Measurements from ENCODE around the gene BAG3. TPM values are rescaled to one million over a fixed set of nuclear protein-coding genes. Genes with fewer than 3 reads are reported as not detected.
A peak's percentile ranks its signal among the peaks of the same experiment; 100 is the strongest.

Gene BAG3
- total RNA-seq, 2 experiments from 2014 or later: 1.9 to 2.6 TPM

DNA sequence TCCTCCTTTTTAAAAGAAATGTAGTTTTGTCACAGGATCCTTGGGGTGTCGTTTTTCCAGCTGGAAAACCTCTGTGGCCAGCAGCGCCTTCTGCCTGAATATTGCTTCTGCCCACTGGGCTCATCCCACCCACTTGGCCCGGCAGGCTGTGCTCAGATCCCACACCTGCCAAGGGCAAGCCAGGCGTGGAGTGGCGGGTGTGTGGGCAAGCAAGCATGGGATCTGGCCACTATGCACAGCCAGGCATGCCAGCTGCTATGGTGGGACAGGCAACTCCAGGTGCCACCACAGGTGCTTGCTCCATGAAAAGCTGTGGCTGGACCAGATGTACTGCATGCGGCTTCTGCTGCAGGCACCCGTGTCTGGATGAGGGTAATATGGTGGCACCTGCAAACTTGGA is 43.4 kb downstream of the BAG3 start:
- Histone ChIP-seq H3K27ac (ENCODE audit: low read depth, low read length, poor library complexity, severe bottlenecking) (no peak overlapping the region), H3K79me2 (ENCODE audit: insufficient read depth, low read depth, low read length) (no peaks in the 10 kb centered on the region), H3K9me2 (ENCODE audit: insufficient read depth, low read length) (no peaks in the 10 kb centered on the region), H4K20me1 (ENCODE audit: insufficient read depth, low read length) (no peaks in the 10 kb centered on the region), H3K4me3 (ENCODE audit: low read depth, low read length, poor library complexity, severe bottlenecking) (no peak overlapping the region), H3K4me2 (ENCODE audit: low read length) (no peak overlapping the region), H3K9me3 (ENCODE audit: low read length) (no peaks in the 10 kb centered on the region), H3K4me1 (ENCODE audit: insufficient read depth, low read length, poor library complexity, severe bottlenecking) (no peaks in the 10 kb centered on the region), H2AFZ (ENCODE audit: low read length) (no peak overlapping the region), H3K36me3 (ENCODE audit: insufficient read depth, low read length) (no peaks in the 10 kb centered on the region)
- ChIA-PET POLR2A (interaction anchor here (1.1 to 1.4 kb wide), 3 partner anchors 8 to 20 kb away, joined by 3 to 8 read pairs (median 5); no protein-coding TSS in a partner anchor), CTCF (ENCODE audit: unreplicated experiment) (interaction anchor here (0.6 to 1.0 kb wide), 2 partner anchors 12 to 31 kb away, joined by 3 to 4 read pairs; partner anchors contain the start of gene INPP5F)
- no peak for DNase-seq (ENCODE audit: low spot score)
- TF ChIP-seq, protein P1, sequence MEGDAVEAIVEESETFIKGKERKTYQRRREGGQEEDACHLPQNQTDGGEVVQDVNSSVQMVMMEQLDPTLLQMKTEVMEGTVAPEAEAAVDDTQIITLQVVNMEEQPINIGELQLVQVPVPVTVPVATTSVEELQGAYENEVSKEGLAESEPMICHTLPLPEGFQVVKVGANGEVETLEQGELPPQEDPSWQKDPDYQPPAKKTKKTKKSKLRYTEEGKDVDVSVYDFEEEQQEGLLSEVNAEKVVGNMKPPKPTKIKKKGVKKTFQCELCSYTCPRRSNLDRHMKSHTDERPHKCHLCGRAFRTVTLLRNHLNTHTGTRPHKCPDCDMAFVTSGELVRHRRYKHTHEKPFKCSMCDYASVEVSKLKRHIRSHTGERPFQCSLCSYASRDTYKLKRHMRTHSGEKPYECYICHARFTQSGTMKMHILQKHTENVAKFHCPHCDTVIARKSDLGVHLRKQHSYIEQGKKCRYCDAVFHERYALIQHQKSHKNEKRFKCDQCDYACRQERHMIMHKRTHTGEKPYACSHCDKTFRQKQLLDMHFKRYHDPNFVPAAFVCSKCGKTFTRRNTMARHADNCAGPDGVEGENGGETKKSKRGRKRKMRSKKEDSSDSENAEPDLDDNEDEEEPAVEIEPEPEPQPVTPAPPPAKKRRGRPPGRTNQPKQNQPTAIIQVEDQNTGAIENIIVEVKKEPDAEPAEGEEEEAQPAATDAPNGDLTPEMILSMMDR (conservative IDR thresholded peaks at IDR 0.05; ENCODE audit: low read length): no peak
- no peak for TF ChIP-seq EZH2phosphoT487 (IDR thresholded peaks at IDR 0.05; ENCODE audit: borderline replicate concordance, low read depth, low read length)
- intact Hi-C loops (cut with micrococcal nuclease; ENCODE audit: unreplicated experiment): no loop called here
- BruUV-seq (replicated peaks): no TSS peak

DNA sequence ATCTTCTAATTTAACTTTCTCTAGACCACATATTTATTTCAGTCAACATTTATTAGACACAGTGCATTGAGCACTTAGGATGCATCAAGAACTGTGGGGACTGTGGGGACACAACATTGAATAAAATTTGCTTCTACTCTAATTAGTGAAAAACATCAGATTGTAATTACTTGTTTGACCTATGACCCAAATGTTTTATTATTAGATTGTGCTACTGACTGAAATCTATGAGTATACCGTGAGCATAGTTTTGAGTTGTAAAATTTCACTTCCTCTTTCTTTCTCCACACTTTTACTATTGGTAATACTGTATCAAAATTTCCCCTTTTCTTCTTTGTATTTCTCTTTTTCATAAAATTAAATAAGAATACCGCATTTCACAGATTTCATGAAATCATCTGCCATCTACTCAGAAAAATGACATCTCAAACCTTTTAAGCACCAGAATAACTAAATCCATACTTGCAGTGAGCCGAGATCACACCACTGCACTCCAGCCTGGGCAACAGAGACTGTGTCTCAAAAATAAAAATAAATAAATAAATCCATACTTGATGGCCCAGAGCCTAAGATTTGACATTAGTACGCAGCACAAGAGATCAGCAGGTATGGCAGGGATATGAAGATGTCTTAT is 49.3 kb downstream of the BAG3 start:
- Histone ChIP-seq H3K36me3 (ENCODE audit: insufficient read depth, low read length) (no peaks in the 10 kb centered on the region), H4K20me1 (ENCODE audit: insufficient read depth, low read length) (no peaks in the 10 kb centered on the region), H3K79me2 (ENCODE audit: insufficient read depth, low read depth, low read length) (no peaks in the 10 kb centered on the region), H3K4me1 (ENCODE audit: insufficient read depth, low read length, poor library complexity, severe bottlenecking) (peaks cover 48% of the 10 kb centered on the region), H2AFZ (ENCODE audit: low read length) (peak overlapping the region; percentile 36), H3K4me3 (ENCODE audit: low read depth, low read length, poor library complexity, severe bottlenecking) (peak overlapping the region; percentile 14), H3K4me2 (ENCODE audit: low read length) (peak overlapping the region; percentile 46), H3K9me3 (ENCODE audit: low read length) (no peaks in the 10 kb centered on the region; the same call in 1 of the 2 replicates), H3K27ac (ENCODE audit: low read depth, low read length, poor library complexity, severe bottlenecking) (peak overlapping the region; percentile 41), H3K9me2 (ENCODE audit: insufficient read depth, low read length) (no peaks in the 10 kb centered on the region)
- TF ChIP-seq EZH2phosphoT487 (IDR thresholded peaks at IDR 0.05; ENCODE audit: borderline replicate concordance, low read depth, low read length): no peak
- TF ChIP-seq, protein P1 (conservative IDR thresholded peaks at IDR 0.05; ENCODE audit: low read length): no peak
- intact Hi-C loops (cut with micrococcal nuclease; ENCODE audit: unreplicated experiment): loop anchor here (10.0 kb wide), 1 partner anchor 616 kb away; the partner anchor contains the start of gene EIF3A
- ChIA-PET POLR2A (interaction anchor here (0.6 to 8.0 kb wide), 4 partner anchors 11 to 239 kb away, joined by 3 to 79 read pairs (median 4); partner anchors contain the start of gene INPP5F), CTCF (ENCODE audit: unreplicated experiment) (no interaction called here)
- BruUV-seq (replicated peaks): no TSS peak
- DNase-seq (ENCODE audit: low spot score): peak; percentile 47

DNA sequence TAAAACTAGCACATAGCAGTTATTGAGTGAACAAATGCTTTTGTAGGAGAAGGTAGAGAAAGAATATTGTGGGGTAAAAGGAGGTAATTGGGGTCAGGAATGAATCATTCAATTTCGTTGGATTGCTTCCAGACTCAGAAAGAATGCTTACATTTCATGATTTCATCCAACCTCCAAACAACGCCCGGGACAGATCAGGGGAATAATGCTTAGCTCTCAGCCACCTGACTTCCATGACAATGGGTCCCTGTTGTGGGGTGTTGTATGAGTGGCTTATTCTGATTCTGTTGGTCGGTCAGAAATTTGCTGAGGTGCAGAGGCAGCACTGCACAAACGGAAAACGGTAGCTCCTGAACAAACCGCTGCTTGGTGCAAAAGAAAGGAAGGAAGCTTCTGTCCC is 50.7 kb downstream of the BAG3 start:
- intact Hi-C loops (cut with micrococcal nuclease; ENCODE audit: unreplicated experiment): loop anchor here (10.0 kb wide), 1 partner anchor 617 kb away; the partner anchor contains the start of gene EIF3A
- Histone ChIP-seq H3K79me2 (ENCODE audit: insufficient read depth, low read depth, low read length) (no peaks in the 10 kb centered on the region), H3K9me2 (ENCODE audit: insufficient read depth, low read length) (no peaks in the 10 kb centered on the region), H3K4me1 (ENCODE audit: insufficient read depth, low read length, poor library complexity, severe bottlenecking) (peaks cover 51% of the 10 kb centered on the region), H3K4me2 (ENCODE audit: low read length) (peak overlapping the region; percentile 41), H3K4me3 (ENCODE audit: low read depth, low read length, poor library complexity, severe bottlenecking) (no peak overlapping the region), H3K27ac (ENCODE audit: low read depth, low read length, poor library complexity, severe bottlenecking) (no peak overlapping the region), H3K36me3 (ENCODE audit: insufficient read depth, low read length) (no peaks in the 10 kb centered on the region), H3K9me3 (ENCODE audit: low read length) (peaks cover 5% of the 10 kb centered on the region), H4K20me1 (ENCODE audit: insufficient read depth, low read length) (no peaks in the 10 kb centered on the region), H2AFZ (ENCODE audit: low read length) (peak overlapping the region; percentile 85)
- ChIA-PET POLR2A (interaction anchor here (0.6 to 8.0 kb wide), 9 partner anchors 8 to 241 kb away, joined by 3 to 79 read pairs (median 3); partner anchors contain the start of gene INPP5F), CTCF (ENCODE audit: unreplicated experiment) (interaction anchor here (1.0 kb wide), 1 partner anchor 14 kb away, joined by 3 read pairs; no protein-coding TSS in a partner anchor)
- DNase-seq (ENCODE audit: low spot score): no peak
- TF ChIP-seq, protein P1 (conservative IDR thresholded peaks at IDR 0.05; ENCODE audit: low read length): no peak
- TF ChIP-seq EZH2phosphoT487 (IDR thresholded peaks at IDR 0.05; ENCODE audit: borderline replicate concordance, low read depth, low read length): no peak
- no TSS peak for BruUV-seq (replicated peaks)
